Inflammatory macrophage treated with lipopolysaccharide for 4 hours (primary cell): ENCODE results near the gene BABAM1.

Experiments used
- DNase-seq: peaks from one replicate; pipeline ENCODE4 v3.0.0-alpha.2; 2020

Gene BABAM1

DNA sequence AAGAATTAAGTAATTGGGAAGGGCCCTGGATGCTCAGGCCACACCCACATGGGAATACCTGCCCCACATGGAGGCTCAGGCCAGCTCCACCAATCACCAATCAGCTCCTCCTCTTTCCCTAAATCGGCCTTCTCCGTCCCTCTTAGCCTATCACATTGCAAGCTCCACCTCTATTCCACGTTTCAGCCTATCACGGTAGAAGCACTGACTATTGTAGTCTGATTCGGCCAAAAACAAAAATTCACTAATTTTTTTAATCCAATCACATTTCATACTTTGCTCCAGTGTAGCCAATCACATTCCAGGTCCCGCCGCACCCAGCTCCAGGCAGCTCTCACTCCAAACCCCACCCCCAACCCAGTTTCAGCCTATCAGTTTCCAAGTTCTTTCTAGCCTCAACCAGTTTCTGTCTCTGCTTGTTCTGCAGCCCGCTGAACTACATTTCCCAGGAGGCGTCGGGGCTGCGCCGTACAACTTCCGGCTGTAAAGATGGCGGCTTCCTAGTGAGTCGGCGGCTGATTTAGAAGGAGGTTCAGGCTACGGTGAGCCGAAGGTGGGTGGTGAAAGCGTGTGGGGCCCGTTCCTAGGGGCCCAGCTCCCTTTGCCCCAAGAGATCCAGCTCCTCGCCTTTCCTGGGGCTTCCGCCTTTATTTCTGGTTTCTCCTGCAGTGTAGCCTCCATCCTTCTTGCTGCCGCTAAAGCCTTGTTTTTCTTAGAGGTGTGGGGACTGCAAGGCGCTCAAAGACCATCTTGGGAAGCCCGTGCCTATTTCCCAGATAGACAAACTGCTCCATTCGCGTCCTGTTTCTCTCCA lies at the start of gene BABAM1:
Gene BABAM1 (plus strand): TSS at position 469 of the 814 bp plus-strand sequence. CDS start 1,364 bp downstream, outside the sequence.
- peak; percentile 99 for DNase-seq

GRCh38 chr19:17219286-17219685 lies 48.0 kb upstream of the BABAM1 start:
- DNase-seq: no peak

GRCh38 chr19:17220207-17220758 lies 47.0 kb upstream of the BABAM1 start:
- DNase-seq: peak; percentile 53

DNA sequence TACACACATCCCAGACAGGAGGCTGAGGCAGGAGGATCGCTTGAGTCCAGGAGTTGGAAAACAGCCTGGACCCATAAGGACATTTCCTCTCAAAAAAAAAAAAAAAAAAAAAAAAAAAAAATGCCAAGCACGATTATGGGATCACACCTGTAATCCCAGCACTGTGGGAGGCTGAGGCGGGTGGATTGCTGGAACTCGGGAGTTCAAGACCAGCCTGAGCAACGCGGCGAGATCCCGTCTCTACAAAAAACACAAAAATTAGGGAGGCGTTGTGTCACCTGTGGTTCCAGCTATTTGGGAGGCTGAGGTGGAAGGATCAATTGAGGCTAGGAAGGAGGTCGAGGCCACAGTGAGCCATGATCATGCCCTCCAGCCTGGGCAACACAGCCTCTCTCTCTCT lies 42.2 kb upstream of the BABAM1 start:
- no peak for DNase-seq

- peak; percentile 100 for DNase-seq
Observed at GRCh38 chr19:17226002-17226933, 41.0 kb upstream of the BABAM1 start, which contains the start of gene OCEL1. OCEL1 (plus strand) TSS chr19:17226226; CDS start chr19:17226248, 22 bp downstream.

DNA sequence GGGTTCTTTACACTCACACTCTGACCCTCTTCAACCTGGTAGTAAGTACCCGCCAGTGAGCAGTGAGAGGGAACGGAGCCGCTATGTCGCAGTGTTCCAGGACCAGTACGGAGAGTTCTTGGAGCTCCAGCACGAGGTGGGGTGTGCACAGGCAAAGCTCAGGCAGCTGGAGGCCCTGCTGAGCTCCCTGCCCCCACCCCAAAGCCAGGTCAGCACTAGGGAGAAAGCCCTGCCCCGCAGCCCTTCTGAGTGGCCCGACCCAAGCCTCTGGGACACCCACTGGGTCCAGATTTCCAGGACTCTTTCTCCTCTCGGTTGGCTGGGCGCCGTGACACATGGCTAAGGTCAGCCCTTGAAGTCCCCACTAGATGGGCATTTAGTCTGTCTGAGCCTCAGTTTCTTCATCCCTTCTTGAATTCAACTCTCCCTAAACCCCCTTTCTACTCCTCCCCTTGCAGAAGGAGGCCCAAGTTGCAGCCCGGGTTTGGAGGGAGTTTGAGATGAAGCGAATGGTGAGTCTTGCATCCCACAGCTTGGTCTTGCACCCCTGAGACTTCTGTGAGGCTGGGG lies 39.4 kb upstream of the BABAM1 start:
- DNase-seq: no peak

GRCh38 chr19:17229890-17230289 lies 37.4 kb upstream of the BABAM1 start:
- DNase-seq: no peak

GRCh38 chr19:17232258-17232657 lies 35.0 kb upstream of the BABAM1 start:
- DNase-seq: no peak

DNA sequence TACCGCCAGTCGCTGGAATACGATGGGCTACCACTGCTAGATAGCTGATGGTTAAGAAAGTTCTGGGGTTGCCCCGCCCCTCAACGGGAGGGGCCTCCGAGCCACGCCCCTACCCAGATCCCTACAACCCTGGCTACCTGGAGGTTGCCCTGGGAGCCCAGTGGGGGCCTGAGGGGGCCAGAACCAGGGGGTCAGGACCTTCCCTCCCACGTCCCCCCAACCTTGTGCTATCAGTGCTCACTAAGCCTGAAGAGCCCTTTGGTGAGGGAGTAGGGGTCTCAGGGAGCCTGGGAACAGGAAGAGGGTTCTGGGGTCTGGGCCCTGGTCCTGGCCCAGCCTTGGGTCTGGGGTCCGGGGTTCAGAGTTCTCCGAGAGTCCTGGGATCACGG lies 32.3 kb upstream of the BABAM1 start:
- peak; percentile 46 for DNase-seq

DNA sequence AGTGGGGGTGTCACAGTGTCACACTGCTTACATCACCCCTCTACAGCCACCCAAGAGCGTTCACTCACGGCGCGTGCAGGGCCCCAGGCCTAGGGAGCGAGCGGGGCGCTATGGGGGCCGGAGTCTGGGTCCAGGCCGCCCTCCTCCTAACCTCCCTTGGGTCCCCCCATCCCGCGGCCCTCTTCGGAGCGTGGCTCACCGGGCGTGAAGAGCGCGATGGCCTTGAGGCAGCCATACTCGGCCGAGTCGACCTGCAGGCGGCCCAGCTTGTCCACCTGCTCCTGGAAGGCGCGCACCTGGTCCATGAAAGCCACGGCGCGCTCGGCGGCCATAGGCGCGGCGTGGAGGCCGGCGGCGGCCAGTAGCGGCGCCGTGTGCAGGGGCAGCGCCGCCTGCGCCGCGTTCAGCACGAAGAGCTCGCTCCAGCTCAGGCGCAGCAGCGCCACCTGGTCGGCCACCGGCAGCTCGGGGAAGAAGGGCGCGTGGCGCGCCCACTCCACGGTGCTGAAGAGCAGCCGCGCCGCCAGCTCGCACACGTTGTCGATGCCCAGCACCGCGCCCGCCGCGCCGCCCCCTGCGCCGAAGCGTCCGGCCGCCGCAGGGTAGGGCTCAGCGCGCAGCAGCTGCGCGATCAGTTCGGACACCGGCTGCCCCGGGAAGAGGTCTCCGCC lies 31.8 kb upstream of the BABAM1 start:
- peak; percentile 70 for DNase-seq

- no peak for DNase-seq
Observed at GRCh38 chr19:17235971-17236777, 31.1 kb upstream of the BABAM1 start.

- no peak for DNase-seq
Observed at GRCh38 chr19:17236811-17237543, 30.3 kb upstream of the BABAM1 start.

GRCh38 chr19:17237747-17238706 lies 29.2 kb upstream of the BABAM1 start:
- no peak for DNase-seq

- DNase-seq: no peak
Observed at GRCh38 chr19:17240062-17240752, 27.0 kb upstream of the BABAM1 start.

- no peak for DNase-seq
Observed at GRCh38 chr19:17240826-17241399, 26.3 kb upstream of the BABAM1 start.

DNA sequence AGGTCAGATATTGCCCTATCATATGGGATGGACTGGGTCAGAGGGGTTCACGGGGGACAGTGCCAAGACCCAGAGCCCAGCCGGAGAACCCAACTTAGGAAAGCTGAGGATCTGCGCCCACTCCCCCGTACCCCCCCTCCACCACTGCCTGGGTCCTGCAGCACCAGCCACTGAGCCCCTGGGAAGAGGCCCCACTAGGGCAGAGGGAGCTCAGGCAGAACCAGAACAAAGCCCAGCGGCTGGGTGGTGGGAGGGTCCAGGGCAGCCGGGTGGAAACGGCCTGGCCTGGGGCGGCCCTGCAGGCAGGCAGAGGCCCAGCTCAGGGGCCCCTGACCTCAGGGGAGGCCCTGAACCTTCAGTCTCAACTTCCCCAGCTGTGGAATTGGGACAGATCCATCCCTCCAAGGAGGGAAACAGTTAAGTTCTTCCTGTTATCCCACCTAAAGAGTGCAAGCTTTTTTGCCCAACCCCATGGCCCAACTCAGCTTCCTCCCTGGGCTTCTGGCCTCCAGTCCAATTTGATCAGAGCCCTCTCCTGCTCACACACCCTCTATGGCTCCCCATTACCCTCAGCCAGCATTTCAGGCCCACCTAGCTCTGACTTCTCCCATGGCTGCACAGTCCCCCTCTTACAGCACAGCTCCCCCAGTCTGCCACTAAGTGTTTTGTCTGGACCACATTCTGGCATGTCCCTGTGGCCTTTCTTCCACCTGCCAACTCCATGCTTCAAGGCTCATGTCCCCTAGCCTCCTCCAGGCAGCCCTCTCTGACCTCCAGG lies 24.6 kb upstream of the BABAM1 start:
- DNase-seq: no peak

DNA sequence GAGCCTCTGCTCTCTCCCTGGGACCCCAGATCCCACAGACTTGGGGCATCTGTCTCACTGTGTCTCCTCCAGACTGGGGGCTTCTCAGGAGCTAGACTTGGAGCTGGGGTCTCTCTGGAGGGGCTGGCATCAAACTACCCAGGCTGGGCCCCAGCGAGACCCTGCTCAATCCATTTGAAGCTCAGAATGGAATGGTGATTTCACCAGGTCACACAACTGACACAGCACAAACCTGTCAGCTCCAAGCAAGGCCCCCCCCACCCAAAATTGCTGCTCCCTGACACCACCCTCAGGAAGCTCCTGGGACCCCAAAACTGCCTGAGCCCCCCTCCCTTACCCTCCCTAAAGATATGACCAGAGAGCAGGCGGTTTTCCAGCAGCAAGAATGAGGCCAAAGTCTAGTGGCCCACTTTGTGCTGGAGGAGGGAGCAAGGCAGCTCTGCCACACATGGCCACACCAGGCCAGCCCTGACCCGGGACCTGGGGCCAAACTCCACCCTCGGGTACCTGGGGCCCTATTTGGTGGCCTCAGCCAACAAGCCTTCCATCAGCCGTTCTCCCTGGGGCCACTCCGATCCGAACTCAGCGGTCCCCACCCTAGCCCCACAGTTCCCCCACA lies 23.9 kb upstream of the BABAM1 start:
- no peak for DNase-seq
